GM19397 (cell line): Measurements from ENCODE around the gene KCNE2.
"Not testable (repeated sequence)": the region's sequence is repeated elsewhere in the genome, so short reads cannot be mapped to it uniquely, and the experiment has no call there.

Experiments used
- ATAC-seq: cut with Tn5 transposase; IDR thresholded peaks from one replicate; pipeline ENCODE4 v1.9.1; 2021; ENCODE audit warnings: mild to moderate bottlenecking, moderate library complexity; ENCODE audit not compliant: unreplicated experiment

KCNE2 gene

GRCh38 chr21:34352556-34352955, 11.2 kb upstream of the KCNE2 start:
- no peak for ATAC-seq

- no peak for ATAC-seq
These were observed 10.6 kb upstream of the KCNE2 start for GRCh38 chr21:34353182-34353581.

- no peak for ATAC-seq
These were observed 9.0 kb upstream of the KCNE2 start for GRCh38 chr21:34354836-34355235.

- ATAC-seq, result no peak
These were observed 8.2 kb upstream of the KCNE2 start for GRCh38 chr21:34355570-34355969.

- no peak for ATAC-seq
These were observed 5.9 kb upstream of the KCNE2 start for GRCh38 chr21:34357889-34358288.

GRCh38 chr21:34358866-34359265, 4.9 kb upstream of the KCNE2 start:
- ATAC-seq, result no peak

GRCh38 chr21:34360488-34361241, 3.1 kb upstream of the KCNE2 start:
- no peak for ATAC-seq

GRCh38 chr21:34362136-34362444, 1.7 kb upstream of the KCNE2 start:
- no peak for ATAC-seq

- no peak for ATAC-seq
These were observed 1.1 kb upstream of the KCNE2 start for GRCh38 chr21:34362670-34363069.

- no peak for ATAC-seq
These were observed 1.1 kb downstream of the KCNE2 start for GRCh38 chr21:34364921-34365320.

- no peak for ATAC-seq
These were observed 2.0 kb downstream of the KCNE2 start for GRCh38 chr21:34365809-34366208.

- no peak for ATAC-seq
These were observed 3.6 kb downstream of the KCNE2 start for GRCh38 chr21:34367320-34367935.

- no peak for ATAC-seq
These were observed 5.9 kb downstream of the KCNE2 start for GRCh38 chr21:34369741-34370140.

GRCh38 chr21:34372321-34372720, 8.5 kb downstream of the KCNE2 start:
- no peak for ATAC-seq

- ATAC-seq, result not testable (repeated sequence)
These were observed 10.7 kb downstream of the KCNE2 start for GRCh38 chr21:34374462-34374861.

GRCh38 chr21:34374940-34375618, 11.3 kb downstream of the KCNE2 start, which contains the start of gene SMIM11:
TSS of gene SMIM11 (plus strand) at chr21:34375507. CDS start at chr21:34379505, 3,998 bp downstream.
- ATAC-seq, result peak; percentile 95

- ATAC-seq, result peak; percentile 65
These were observed 11.8 kb downstream of the KCNE2 start for GRCh38 chr21:34375619-34375972.

GRCh38 chr21:34383138-34383537, 19.3 kb downstream of the KCNE2 start:
- not testable (repeated sequence) for ATAC-seq

- peak; percentile 84 for ATAC-seq
These were observed 20.1 kb downstream of the KCNE2 start for GRCh38 chr21:34383724-34384415.

GRCh38 chr21:34400522-34400921, 36.7 kb downstream of the KCNE2 start:
- not testable (repeated sequence) for ATAC-seq

GRCh38 chr21:34404742-34405141, 40.9 kb downstream of the KCNE2 start:
- not testable (repeated sequence) for ATAC-seq
